Lower leg skin (tissue), 4 donors: ENCODE results near the gene BAZ1A. TPM values are rescaled to one million over a fixed set of nuclear protein-coding genes. Genes with fewer than 3 reads are reported as not detected.
"Not testable (repeated sequence)": the region's sequence is repeated elsewhere in the genome, so short reads cannot be mapped to it uniquely, and the experiment has no call there.

Experiments
- DNase-seq, 2 donors: peaks; one replicate each; pipeline ENCODE4 v3.0.0-alpha.2; 2019; ENCODE audit warnings: low spot score in 2 of 2
- H3K4me3 ChIP-seq: fragments of 200-600 bp; sonication (generic); 2 replicates; pipeline ENCODE4 v1.5.1; 2017; ENCODE audit warnings: mild to moderate bottlenecking, low read depth; ENCODE audit not compliant: poor library complexity, severe bottlenecking
- POLR2A ChIP-seq, 2 donors: fragments of 450-650 bp; IDR thresholded peaks; one replicate each; pipeline ENCODE4 v1.6.1; 2016 to 2017; ENCODE audit warnings: antibody characterized with exemption in 2 of 2, mild to moderate bottlenecking in 1 of 2, moderate library complexity in 1 of 2
- WGBS, 2 donors: methylation state at CpG; one replicate each; pipeline ENCODE4 v1.1.5; 2018; 5-methylcytosine and 5-hydroxymethylcytosine counted together
- intact Hi-C: fragments of 100-400 bp; cut with DNase I; formaldehyde crosslinking; loops from one replicate; pipeline ENCODE4 v1.15.0; 2023; ENCODE audit warnings: low total_unique reads
- total RNA-seq, 4 donors: library from RNA; depleted of rRNA; stranded (reverse); fragments of >200 nt; gene quantifications; one replicate each; pipeline ENCODE4 v1.1.0, GENCODE V29; 2016
- TF ChIP-seq, protein P1 (sequence below), 3 donors: fragments of 450-650 bp; IDR thresholded peaks; one replicate each; pipeline ENCODE4 v1.5.1; 2016; ENCODE audit warnings: antibody characterized with exemption in 3 of 3, mild to moderate bottlenecking in 3 of 3, moderate library complexity in 2 of 3

BAZ1A gene
- total RNA-seq, 4 donors from 2014 or later: 27.7 to 47.9 (median 42.1) TPM

DNA sequence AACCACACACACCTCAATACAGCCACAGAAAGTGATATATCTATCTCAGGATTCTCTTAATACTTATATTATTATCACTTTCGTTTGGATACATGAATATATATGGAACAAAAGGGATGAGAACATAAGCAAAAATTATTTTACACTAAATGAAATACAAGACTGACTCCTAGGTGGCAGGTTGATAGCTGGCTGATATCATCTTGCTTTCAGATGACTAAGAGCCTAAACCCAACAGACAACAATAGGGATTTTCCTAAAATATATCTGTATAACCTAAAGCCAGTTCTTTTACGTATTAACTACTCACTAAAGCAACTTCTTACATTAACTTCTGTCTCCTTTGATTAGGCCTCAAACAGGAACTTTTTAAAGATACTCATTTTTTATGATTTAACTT, 65.1 kb downstream of the BAZ1A start:
- no peak for TF ChIP-seq POLR2A (IDR thresholded peaks at IDR 0.05)
- TF ChIP-seq, protein P1, sequence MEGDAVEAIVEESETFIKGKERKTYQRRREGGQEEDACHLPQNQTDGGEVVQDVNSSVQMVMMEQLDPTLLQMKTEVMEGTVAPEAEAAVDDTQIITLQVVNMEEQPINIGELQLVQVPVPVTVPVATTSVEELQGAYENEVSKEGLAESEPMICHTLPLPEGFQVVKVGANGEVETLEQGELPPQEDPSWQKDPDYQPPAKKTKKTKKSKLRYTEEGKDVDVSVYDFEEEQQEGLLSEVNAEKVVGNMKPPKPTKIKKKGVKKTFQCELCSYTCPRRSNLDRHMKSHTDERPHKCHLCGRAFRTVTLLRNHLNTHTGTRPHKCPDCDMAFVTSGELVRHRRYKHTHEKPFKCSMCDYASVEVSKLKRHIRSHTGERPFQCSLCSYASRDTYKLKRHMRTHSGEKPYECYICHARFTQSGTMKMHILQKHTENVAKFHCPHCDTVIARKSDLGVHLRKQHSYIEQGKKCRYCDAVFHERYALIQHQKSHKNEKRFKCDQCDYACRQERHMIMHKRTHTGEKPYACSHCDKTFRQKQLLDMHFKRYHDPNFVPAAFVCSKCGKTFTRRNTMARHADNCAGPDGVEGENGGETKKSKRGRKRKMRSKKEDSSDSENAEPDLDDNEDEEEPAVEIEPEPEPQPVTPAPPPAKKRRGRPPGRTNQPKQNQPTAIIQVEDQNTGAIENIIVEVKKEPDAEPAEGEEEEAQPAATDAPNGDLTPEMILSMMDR (IDR thresholded peaks at IDR 0.05): no peak
- 38 to 62% methylated on average over 2 of the region's 2 CpGs for WGBS, 2 donors
- intact Hi-C loops: no loop called here

GRCh38 chr14:34806257-34806656, 68.9 kb downstream of the BAZ1A start:
- whole genome bisulfite sequencing, 2 donors: 90 to 94% methylated on average over 3 of the region's 3 CpGs
- DNase-seq: no peak
- intact Hi-C loops: no loop called here
- no peak for TF ChIP-seq POLR2A (IDR thresholded peaks at IDR 0.05)
- TF ChIP-seq, protein P1 (IDR thresholded peaks at IDR 0.05): no peak
- H3K4me3 ChIP-seq: no peak overlapping the region

More for the DNA sequence above, 65.1 kb downstream of the BAZ1A start:
- H3K4me3 ChIP-seq: no peak overlapping the region
- DNase-seq: no peak

- DNase-seq: no peak
- WGBS, 2 donors: 97 to 98% methylated on average over 3 of the region's 3 CpGs
- intact Hi-C loops: no loop called here
- TF ChIP-seq, protein P1 (IDR thresholded peaks at IDR 0.05): no peak
- no peak for TF ChIP-seq POLR2A (IDR thresholded peaks at IDR 0.05)
- H3K4me3 ChIP-seq: no peak overlapping the region
Measured at GRCh38 chr14:34804933-34805332, 70.2 kb downstream of the BAZ1A start.

DNA sequence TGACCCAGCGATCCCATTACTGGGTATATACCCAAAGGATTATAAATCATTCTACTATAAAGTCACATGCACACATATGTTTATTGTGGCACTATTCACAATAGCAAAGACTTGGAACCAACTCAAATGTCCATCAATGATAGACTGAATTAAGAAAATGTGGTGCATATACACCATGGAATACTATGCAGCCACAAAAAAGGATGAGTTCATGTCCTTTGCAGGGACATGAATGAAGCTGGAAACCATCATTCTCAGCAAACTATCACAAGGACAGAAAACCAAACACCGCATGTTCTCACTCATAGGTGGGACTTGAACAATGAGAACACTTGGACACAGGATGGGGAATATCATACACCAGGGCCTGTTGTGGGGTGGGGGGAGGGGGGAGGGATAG, 76.3 kb downstream of the BAZ1A start:
- DNase-seq, intact Hi-C loops, H3K4me3 ChIP-seq: not testable (repeated sequence)
- 96 to 97% methylated on average over 2 of the region's 2 CpGs for WGBS, 2 donors

- WGBS, 2 donors: 96 to 97% methylated on average over 24 of the region's 24 CpGs
- H3K4me3 ChIP-seq: no peak overlapping the region
- intact Hi-C loops: no loop called here
- no peak for DNase-seq
- no peak for TF ChIP-seq POLR2A (IDR thresholded peaks at IDR 0.05)
- TF ChIP-seq, protein P1 (IDR thresholded peaks at IDR 0.05): no peak
Measured at GRCh38 chr14:34797747-34798583, 77.2 kb downstream of the BAZ1A start.

- WGBS, 2 donors: 88 to 100% methylated on average over 1 of the region's 1 CpG
- TF ChIP-seq, protein P1 (IDR thresholded peaks at IDR 0.05): no peak
- TF ChIP-seq POLR2A (IDR thresholded peaks at IDR 0.05): no peak
- intact Hi-C loops: no loop called here
- H3K4me3 ChIP-seq: no peak overlapping the region
- no peak for DNase-seq
Measured at GRCh38 chr14:34796902-34797301, 78.3 kb downstream of the BAZ1A start.
